Kidney capillary endothelial cell (primary cell): ENCODE data around the gene PCMTD2.

Experiments used
- DNase-seq: peaks from one replicate; pipeline ENCODE4 v3.0.0-alpha.2; 2018; ENCODE audit warnings: low spot score

The PCMTD2 gene

DNA sequence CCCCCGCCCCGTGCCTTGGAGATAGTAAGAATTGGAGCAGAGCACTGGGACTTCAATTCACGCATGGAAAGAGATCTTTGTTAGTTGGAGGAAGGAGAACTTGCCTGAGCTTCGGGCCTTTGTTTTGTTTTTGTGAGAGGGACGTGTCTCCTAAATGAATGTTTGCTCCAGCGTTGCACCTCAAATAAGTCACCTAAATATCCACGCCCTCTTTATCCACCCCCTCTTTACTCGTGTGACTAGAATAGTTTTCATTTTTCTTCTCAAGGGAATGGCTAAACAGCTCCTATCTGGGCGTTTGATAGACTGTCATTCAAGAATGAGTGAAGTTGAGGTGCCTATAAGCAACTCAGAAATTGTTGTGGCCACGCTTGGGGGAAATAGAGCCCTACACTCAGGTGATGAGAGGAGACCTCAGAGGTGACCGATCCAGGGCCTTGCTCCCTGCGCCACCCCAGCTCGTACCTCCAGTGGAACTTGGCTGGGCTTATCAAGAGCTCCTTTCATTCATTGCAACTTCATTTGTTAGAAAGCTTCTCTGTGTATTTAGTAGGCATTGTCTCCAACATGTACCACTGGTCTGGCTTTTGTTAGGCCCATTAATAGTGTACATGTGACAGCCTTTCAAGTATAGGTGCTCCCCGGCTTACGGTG is 861 bp downstream of the PCMTD2 start:
- DNase-seq, result peak; percentile 7

GRCh38 chr20:64257107-64257757 is 1.7 kb downstream of the PCMTD2 start:
- DNase-seq, result no peak

- DNase-seq, result no peak
These were observed 2.7 kb downstream of the PCMTD2 start for GRCh38 chr20:64258071-64258823.

- DNase-seq, result no peak
These were observed 4.7 kb downstream of the PCMTD2 start for GRCh38 chr20:64260239-64260638.

DNA sequence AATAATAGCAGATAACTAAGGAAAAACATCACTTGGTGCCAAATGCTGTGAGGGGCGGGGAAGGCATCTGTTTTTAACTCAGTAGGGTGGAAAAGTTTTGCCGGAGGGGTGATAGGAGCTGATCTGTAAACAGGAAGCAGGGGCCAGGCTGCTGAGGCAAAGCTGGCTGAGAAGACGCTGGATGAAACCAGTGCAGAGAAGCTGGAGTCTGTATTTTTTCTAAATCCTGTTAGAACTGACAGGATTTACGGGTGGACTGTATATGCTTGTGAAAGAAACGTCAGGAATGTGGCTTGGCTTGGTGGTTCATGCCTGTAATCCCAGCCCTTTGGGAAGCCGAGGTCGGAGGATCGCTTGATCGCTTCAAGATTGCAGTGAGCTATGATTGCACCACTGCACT is 5.6 kb downstream of the PCMTD2 start:
- peak; percentile 13 for DNase-seq

- no peak for DNase-seq
These were observed 8.5 kb downstream of the PCMTD2 start for GRCh38 chr20:64264091-64264490.

GRCh38 chr20:64265201-64265600 is 9.7 kb downstream of the PCMTD2 start:
- DNase-seq, result no peak

DNA sequence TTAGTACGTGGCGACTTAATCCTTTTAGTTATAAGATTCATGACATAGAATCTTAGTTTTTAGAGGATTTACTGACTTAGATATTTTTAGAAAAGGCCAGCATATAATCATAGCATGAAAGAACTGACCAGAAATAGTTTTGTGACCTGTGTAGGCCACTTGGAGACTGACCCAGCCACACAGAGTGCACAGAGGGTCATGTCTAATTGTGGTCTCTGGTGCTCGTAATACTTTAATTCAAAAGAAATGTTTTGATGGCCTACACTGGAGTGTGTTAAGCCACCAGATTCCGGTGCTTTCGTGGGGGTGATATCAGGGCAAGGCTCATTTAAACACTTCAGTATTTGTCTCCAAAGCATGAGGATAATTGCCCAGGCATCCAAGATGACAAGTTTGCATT is 11.4 kb downstream of the PCMTD2 start:
- no peak for DNase-seq

GRCh38 chr20:64268174-64268573 is 12.6 kb downstream of the PCMTD2 start:
- no peak for DNase-seq

GRCh38 chr20:64269604-64270411 is 14.3 kb downstream of the PCMTD2 start:
- DNase-seq, result no peak

DNA sequence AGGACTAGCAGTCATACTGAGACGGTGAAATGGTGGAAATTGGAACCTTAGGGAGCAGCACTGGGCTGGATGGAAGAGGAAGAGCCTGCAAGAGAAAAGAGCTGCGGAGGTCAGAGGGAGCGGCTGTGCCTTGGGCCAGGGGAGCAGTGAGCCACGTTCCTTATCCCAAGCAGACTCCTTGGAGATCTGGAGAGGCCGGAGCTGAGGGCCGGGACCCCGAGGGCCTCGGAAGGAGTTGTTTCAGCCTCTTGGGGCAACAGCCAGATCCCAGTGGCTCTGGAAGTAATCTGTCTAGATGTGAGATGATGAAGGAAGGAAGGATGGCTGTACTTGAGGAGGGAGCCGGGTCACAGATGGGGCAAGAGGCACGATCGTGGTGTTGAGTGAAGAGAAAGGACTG is 16.1 kb downstream of the PCMTD2 start:
- DNase-seq, result no peak

- DNase-seq, result no peak
These were observed 17.6 kb downstream of the PCMTD2 start for GRCh38 chr20:64273109-64273508.

DNA sequence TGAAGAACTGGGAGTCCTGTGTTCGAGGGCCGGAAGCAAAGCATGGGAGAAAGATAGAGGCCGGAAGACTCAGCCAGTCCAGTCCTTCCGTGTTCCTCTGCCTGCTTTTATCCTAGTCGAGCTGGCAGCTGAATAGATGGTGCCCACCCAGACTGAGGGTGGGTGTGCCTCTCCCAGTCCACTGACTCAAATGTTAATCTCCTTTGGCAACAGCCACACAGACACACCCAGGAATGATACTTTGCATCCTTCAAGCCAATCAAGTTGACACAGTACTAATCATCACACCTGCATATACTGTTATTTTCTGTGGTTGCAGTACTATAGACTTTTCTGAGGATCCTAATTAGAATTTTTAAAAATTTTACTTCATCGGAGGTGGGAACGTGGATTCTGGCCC is 21.3 kb downstream of the PCMTD2 start:
- DNase-seq, result no peak

- no peak for DNase-seq
These were observed 22.2 kb downstream of the PCMTD2 start for GRCh38 chr20:64277571-64278316.

- DNase-seq, result no peak
These were observed 22.8 kb downstream of the PCMTD2 start for GRCh38 chr20:64278317-64278681.

DNA sequence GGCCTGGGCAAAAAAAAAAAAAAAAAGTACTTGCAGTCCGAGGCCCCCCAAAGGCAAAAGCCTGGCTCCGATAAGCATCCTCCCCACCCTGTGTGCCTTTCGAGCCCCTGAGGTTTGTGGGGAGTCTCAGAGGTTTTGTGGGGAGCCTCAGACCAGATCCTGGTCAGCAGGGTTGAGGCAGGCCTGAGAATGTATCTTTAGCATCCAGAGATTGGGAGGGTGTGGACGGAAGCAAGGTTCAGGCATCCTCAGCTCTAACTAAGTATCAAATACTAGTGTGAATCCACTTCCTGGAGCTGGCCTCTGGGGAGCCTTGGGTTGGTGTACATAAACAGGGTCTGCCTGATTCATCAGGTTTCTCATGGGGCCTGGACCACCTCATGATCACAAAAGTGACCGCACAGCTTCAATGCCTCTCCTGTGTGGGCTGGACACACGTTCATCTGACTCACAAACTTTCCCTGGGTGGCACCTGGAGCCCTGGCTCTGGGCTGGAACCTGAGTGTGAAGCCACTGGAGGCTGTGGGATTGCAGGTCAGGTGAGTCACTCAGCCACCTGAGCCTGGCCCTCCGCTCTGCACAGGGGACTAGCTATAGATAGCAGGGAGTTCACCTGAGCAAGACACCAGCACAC is 24.4 kb downstream of the PCMTD2 start:
- no peak for DNase-seq

DNA sequence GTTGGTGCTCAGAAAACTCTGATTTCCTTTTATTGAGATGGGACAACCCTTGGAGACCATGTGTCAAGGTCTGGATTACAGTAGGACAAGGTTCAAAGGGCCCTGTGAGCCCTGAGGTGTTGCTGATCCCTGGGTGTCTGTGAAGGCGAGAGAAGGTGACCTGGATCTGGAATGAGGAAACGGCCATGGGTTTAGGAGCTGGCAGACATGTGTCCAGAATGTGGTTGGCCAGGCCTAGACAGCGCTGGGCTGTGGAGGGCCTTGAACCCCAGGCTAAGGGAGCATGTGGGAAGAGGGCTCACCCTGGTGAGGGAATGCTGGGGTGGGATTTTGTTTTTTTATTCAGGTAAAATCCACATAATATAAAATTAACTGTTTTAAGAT is 24.9 kb downstream of the PCMTD2 start:
- no peak for DNase-seq

GRCh38 chr20:64283646-64284045 is 28.1 kb downstream of the PCMTD2 start:
- no peak for DNase-seq

GRCh38 chr20:64285579-64286446 is 30.3 kb downstream of the PCMTD2 start:
- DNase-seq, result peak; percentile 20
